ENCODE measurements around the gene CEMIP.

CEMIP gene

DNA sequence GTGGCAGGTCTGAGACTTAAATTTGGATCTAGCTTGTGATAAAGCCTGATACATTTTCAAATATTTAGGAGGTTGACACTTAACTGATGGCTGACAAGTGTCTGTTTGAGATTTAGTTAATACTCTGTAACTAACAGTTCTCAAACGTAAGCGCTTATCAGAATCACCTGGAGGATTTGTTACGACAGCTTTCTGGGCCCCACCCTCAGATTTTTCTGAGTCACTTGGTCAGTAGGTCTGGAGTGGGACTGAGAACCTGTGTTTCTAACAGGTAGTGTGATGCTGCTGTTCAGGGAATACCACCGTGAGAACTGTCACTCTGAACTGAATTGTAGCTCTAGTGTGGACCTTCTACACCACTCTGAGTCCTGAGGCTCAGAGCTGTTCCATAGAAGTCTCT is 85.5 kb downstream of the CEMIP start:
- Histone ChIP-seq H3K36me3 (ENCODE audit: control insufficient read depth, insufficient read depth, low read length) (no peaks in the 10 kb centered on the region), H3K4me3 (replicated peaks; ENCODE audit: low read depth, low read length) (no peak overlapping the region), H3K27me3 (replicated peaks; ENCODE audit: control insufficient read depth, insufficient read depth, low read length) (peaks cover 4% of the 10 kb centered on the region)
- DNase-seq (ENCODE audit: extremely low read depth, insufficient read length) = no peak
- TF ChIP-seq, protein P1, sequence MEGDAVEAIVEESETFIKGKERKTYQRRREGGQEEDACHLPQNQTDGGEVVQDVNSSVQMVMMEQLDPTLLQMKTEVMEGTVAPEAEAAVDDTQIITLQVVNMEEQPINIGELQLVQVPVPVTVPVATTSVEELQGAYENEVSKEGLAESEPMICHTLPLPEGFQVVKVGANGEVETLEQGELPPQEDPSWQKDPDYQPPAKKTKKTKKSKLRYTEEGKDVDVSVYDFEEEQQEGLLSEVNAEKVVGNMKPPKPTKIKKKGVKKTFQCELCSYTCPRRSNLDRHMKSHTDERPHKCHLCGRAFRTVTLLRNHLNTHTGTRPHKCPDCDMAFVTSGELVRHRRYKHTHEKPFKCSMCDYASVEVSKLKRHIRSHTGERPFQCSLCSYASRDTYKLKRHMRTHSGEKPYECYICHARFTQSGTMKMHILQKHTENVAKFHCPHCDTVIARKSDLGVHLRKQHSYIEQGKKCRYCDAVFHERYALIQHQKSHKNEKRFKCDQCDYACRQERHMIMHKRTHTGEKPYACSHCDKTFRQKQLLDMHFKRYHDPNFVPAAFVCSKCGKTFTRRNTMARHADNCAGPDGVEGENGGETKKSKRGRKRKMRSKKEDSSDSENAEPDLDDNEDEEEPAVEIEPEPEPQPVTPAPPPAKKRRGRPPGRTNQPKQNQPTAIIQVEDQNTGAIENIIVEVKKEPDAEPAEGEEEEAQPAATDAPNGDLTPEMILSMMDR (IDR thresholded peaks at IDR 0.05; ENCODE audit: insufficient read depth, low read length, poor library complexity, severe bottlenecking) = no peak

DNA sequence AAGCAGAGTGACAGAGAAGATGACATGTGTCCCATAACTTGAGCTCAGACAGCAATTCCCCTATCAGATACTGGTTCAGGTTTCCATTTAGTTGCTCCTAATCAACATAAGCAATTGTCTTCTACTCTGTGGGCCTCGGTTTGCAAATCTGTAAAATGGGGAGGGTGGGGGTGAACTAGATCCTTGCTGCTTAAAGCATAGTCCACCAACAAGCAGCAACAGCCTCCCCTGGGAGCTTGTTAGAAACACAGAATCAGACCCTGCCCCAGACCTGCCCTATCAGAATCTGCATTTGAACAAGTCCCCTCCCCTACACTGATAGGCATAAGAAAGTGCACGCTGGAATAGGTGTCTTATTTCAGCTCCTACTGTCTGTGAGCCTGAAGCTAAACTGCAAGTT is 87.8 kb downstream of the CEMIP start:
- Histone ChIP-seq H3K36me3 (ENCODE audit: control insufficient read depth, insufficient read depth, low read length) (no peaks in the 10 kb centered on the region), H3K4me3 (replicated peaks; ENCODE audit: low read depth, low read length) (no peak overlapping the region), H3K27me3 (replicated peaks; ENCODE audit: control insufficient read depth, insufficient read depth, low read length) (peaks cover 3% of the 10 kb centered on the region)
- no peak for DNase-seq (ENCODE audit: extremely low read depth, insufficient read length)
- TF ChIP-seq, protein P1 (IDR thresholded peaks at IDR 0.05; ENCODE audit: insufficient read depth, low read length, poor library complexity, severe bottlenecking) = no peak

DNA sequence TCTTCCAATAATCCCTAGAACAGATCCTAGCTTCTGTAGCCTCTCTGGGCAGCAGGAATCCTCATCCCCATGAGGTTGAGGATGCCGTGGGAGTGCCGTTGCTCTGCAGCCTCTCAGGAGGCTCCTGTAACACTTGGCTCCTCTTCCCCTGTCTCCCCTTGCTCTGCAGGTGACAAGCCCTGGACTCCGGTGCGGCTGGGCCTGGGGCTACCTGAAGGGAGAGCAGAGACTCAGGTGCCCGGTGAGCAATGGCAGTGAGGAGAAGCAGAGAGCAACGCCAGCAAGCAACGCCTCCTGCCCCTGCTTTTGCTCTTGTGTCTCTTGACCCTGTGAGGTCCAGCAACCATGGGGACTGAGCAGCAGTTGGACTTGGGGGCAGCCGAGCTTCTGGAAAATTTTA is 91.2 kb downstream of the CEMIP start:
- TF ChIP-seq, protein P1 (IDR thresholded peaks at IDR 0.05; ENCODE audit: insufficient read depth, low read length, poor library complexity, severe bottlenecking) = no peak
- DNase-seq (ENCODE audit: extremely low read depth, insufficient read length) = no peak
- H3K27me3 ChIP-seq (replicated peaks; ENCODE audit: control insufficient read depth, insufficient read depth, low read length) = peaks cover 3% of the 10 kb centered on the region; the same call in 1 of the 2 replicates
- no peak overlapping the region for H3K4me3 ChIP-seq (replicated peaks; ENCODE audit: low read depth, low read length)
- no peaks in the 10 kb centered on the region for H3K36me3 ChIP-seq (ENCODE audit: control insufficient read depth, insufficient read depth, low read length)

DNA sequence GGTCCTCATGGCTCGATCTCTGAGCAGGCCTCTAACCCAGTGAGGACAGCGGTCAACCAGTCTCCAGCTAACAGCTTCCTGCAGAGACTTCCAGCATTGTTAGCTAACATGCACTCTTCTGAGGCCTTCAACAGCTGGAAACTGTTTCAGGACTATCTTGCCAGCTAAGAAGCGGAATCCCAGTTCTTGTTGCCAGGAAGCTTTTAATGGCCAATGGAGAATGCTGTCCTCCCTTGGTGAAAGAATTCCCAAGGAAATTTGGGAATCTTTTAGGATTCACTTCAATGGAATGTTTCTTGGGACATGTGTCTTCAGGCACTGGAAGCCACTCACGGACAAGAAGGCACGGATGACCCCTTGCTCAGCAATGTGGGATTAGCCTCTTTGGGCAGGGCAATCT is 91.7 kb downstream of the CEMIP start:
- Histone ChIP-seq H3K36me3 (ENCODE audit: control insufficient read depth, insufficient read depth, low read length) (no peaks in the 10 kb centered on the region), H3K4me3 (replicated peaks; ENCODE audit: low read depth, low read length) (no peak overlapping the region), H3K27me3 (replicated peaks; ENCODE audit: control insufficient read depth, insufficient read depth, low read length) (peaks cover 3% of the 10 kb centered on the region; the same call in 1 of the 2 replicates)
- DNase-seq (ENCODE audit: extremely low read depth, insufficient read length) = no peak
- TF ChIP-seq, protein P1 (IDR thresholded peaks at IDR 0.05; ENCODE audit: insufficient read depth, low read length, poor library complexity, severe bottlenecking) = no peak

DNA sequence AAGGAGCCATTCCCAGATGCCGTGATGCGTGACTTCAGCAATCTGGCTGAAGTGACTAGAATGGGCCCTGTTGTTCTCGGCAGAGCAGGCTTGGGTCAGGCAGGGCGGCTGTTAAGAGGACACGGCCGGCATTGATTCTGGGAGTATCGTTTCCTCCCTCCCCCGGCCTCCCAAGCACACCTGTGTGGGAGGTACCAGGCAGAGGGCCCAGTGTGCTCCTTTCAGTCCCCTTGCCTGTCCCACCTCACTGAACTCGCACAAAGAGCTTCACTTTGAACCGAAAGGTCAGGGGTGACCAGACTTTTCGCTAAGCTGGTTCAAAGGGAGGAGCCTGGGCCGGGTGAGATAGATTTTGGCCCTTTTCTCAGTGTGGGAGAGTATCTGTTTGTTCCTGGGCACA is 92.7 kb downstream of the CEMIP start:
- Histone ChIP-seq H3K4me3 (replicated peaks; ENCODE audit: low read depth, low read length) (no peak overlapping the region), H3K36me3 (ENCODE audit: control insufficient read depth, insufficient read depth, low read length) (no peaks in the 10 kb centered on the region), H3K27me3 (replicated peaks; ENCODE audit: control insufficient read depth, insufficient read depth, low read length) (peaks cover 3% of the 10 kb centered on the region; the same call in 1 of the 2 replicates)
- TF ChIP-seq, protein P1 (IDR thresholded peaks at IDR 0.05; ENCODE audit: insufficient read depth, low read length, poor library complexity, severe bottlenecking) = no peak
- peak; percentile 32 for DNase-seq (ENCODE audit: extremely low read depth, insufficient read length)

DNA sequence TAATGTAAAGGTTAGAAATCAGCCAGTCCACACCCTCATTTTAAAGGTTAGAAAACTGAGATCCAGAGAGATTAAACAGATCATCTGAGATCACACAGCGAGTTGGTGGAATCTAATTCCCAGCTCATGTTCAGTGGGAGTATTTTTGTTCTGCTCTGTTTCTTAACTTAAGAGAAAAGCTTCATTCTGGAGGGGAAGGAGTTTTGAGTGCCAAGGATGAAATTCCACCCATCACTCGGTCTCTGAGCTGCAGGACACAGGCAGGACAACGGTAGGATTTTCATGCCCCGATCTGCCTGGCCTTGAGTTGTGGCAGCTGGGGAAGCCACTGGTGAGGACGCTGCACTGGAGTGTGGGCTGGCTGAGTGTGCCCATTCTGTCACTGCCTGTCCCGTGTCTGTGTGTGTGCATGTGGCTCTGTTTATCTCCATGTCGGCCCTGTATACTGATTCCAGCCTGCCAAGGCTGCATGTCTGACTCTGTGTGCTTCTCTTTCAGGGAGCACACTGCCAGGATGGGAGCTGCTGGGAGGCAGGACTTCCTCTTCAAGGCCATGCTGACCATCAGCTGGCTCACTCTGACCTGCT is 94.3 kb downstream of the CEMIP start:
- H3K36me3 ChIP-seq (ENCODE audit: control insufficient read depth, insufficient read depth, low read length) = no peaks in the 10 kb centered on the region
- peaks cover 2% of the 10 kb centered on the region; the same call in 1 of the 2 replicates for H3K27me3 ChIP-seq (replicated peaks; ENCODE audit: control insufficient read depth, insufficient read depth, low read length)
- no peak overlapping the region for H3K4me3 ChIP-seq (replicated peaks; ENCODE audit: low read depth, low read length)
- TF ChIP-seq, protein P1 (IDR thresholded peaks at IDR 0.05; ENCODE audit: insufficient read depth, low read length, poor library complexity, severe bottlenecking) = no peak
- no peak for DNase-seq (ENCODE audit: extremely low read depth, insufficient read length)

All from GM06990 (cell line).